Neural cell (in vitro differentiated cells): Measurements from ENCODE around the gene NTSR2. TPM values are rescaled to one million over a fixed set of nuclear protein-coding genes. Genes with fewer than 3 reads are reported as not detected.

ENCODE experiments used
- H2AFZ ChIP-seq: fragments of 200-600, 300-800 bp; sonication (generic), shearing (Covaris generic); 2 replicates; pipeline ENCODE4 v1.6.0; 2014; ENCODE audit warnings: low read depth, mild to moderate bottlenecking, antibody characterized with exemption, low read length, moderate library complexity
- H3F3A ChIP-seq: fragments of 200-600 bp; shearing (Covaris generic); 2 replicates; pipeline ENCODE4 v1.6.1; 2016; ENCODE audit warnings: mild to moderate bottlenecking, moderate library complexity, mixed read lengths, antibody characterized with exemption, low read length; ENCODE audit not compliant: insufficient read depth, poor library complexity, severe bottlenecking
- H3K27ac ChIP-seq: fragments of 200-600, 300-800 bp; sonication (generic), shearing (Covaris generic); 2 replicates; pipeline ENCODE4 v1.5.1; 2014; ENCODE audit warnings: mild to moderate bottlenecking, low read length, moderate library complexity
- H3K27me3 ChIP-seq: fragments of 300-800, 200-600 bp; sonication (generic), shearing (Covaris generic); 2 replicates; pipeline ENCODE4 v1.6.0; 2014; ENCODE audit warnings: mild to moderate bottlenecking, low read depth, low read length, moderate library complexity; ENCODE audit not compliant: insufficient read depth
- H3K36me3 ChIP-seq: fragments of 300-800, 200-600 bp; sonication (generic), shearing (Covaris generic); 2 replicates; pipeline ENCODE4 v1.5.1; 2014; ENCODE audit warnings: mild to moderate bottlenecking, antibody characterized with exemption, low read length, moderate library complexity; ENCODE audit not compliant: insufficient read depth
- H3K4me2 ChIP-seq: fragments of 300-800, 200-600 bp; sonication (generic), shearing (Covaris generic); 2 replicates; pipeline ENCODE4 v1.6.0; 2014; ENCODE audit warnings: mild to moderate bottlenecking, low read length
- H3K4me3 ChIP-seq: fragments of 300-800, 200-600 bp; sonication (generic), shearing (Covaris generic); 2 replicates; pipeline ENCODE4 v1.5.1; 2014; ENCODE audit warnings: mild to moderate bottlenecking, low read length, moderate library complexity
- H3K79me2 ChIP-seq: fragments of 200-600 bp; shearing (Covaris generic); replicated peaks from 2 replicates; pipeline ENCODE4 v1.6.0; 2014; ENCODE audit warnings: mild to moderate bottlenecking, low read length, moderate library complexity; ENCODE audit not compliant: insufficient read depth
- H3K9ac ChIP-seq: fragments of 300-800, 200-600 bp; sonication (generic), shearing (Covaris generic); 2 replicates; pipeline ENCODE4 v1.6.1; 2016; ENCODE audit warnings: mild to moderate bottlenecking, low read length, mixed read lengths
- H3K9me2 ChIP-seq: fragments of 200-600 bp; shearing (Covaris generic); 2 replicates; pipeline ENCODE4 v1.6.1; 2016; ENCODE audit warnings: mild to moderate bottlenecking, low read length, mixed read lengths; ENCODE audit not compliant: insufficient read depth
- H3K9me3 ChIP-seq: fragments of 200-600, 300-800 bp; sonication (generic), shearing (Covaris generic); 2 replicates; pipeline ENCODE4 v1.6.1; 2016; ENCODE audit warnings: mild to moderate bottlenecking, mixed run types, low read length, moderate library complexity, mixed read lengths
- H4K20me1 ChIP-seq: fragments of 200-600 bp; shearing (Covaris generic); 2 replicates; pipeline ENCODE4 v1.6.1; 2016; ENCODE audit warnings: mild to moderate bottlenecking, mixed run types; ENCODE audit not compliant: insufficient read depth
- EP300 ChIP-seq: fragments of 450-650 bp; conservative IDR thresholded peaks from 2 replicates; pipeline ENCODE4 v1.6.1; 2014; ENCODE audit warnings: antibody characterized with exemption, mild to moderate bottlenecking, moderate library complexity; ENCODE audit not compliant: poor library complexity, severe bottlenecking
- EZH2 ChIP-seq: fragments of 200-600, 300-800 bp; shearing (Covaris generic), sonication (generic); IDR thresholded peaks from 2 replicates; pipeline ENCODE4 v1.6.1; 2014; ENCODE audit warnings: antibody characterized with exemption, low read length, borderline replicate concordance, mild to moderate bottlenecking; ENCODE audit not compliant: insufficient read depth, poor library complexity, severe bottlenecking
- MXI1 ChIP-seq: fragments of 450-650 bp; conservative IDR thresholded peaks from 2 replicates; pipeline ENCODE4 v1.6.1; 2014; ENCODE audit warnings: antibody characterized with exemption, mild to moderate bottlenecking; ENCODE audit not compliant: poor library complexity, severe bottlenecking
- POLR2AphosphoS5 ChIP-seq: IDR thresholded peaks from 2 replicates; pipeline ENCODE4 v1.6.1; 2012
- REST ChIP-seq: IDR thresholded peaks from 2 replicates; pipeline ENCODE4 v1.6.1; 2012; ENCODE audit warnings: borderline replicate concordance
- SMC3 ChIP-seq: fragments of 450-650 bp; conservative IDR thresholded peaks from 2 replicates; pipeline ENCODE4 v1.6.1; 2014; ENCODE audit warnings: antibody characterized with exemption, mild to moderate bottlenecking, moderate library complexity; ENCODE audit not compliant: poor library complexity
- TAF1 ChIP-seq: IDR thresholded peaks from 2 replicates; pipeline ENCODE4 v1.6.1; 2012; ENCODE audit warnings: low read depth
- polyA plus RNA-seq: library from polyadenylated mRNA; depleted of rRNA; stranded (reverse); fragments of >200 nt; gene quantifications from 2 replicates; pipeline ENCODE4 v1.2.3, GENCODE V29; 2014
- TF ChIP-seq, protein P1 (sequence below): fragments of 450-650 bp; IDR thresholded peaks from 2 replicates; pipeline ENCODE4 v1.5.1; 2014; ENCODE audit warnings: antibody characterized with exemption, mild to moderate bottlenecking, moderate library complexity; ENCODE audit not compliant: poor library complexity, severe bottlenecking

The NTSR2 gene
- polyA plus RNA-seq, 1 donor from 2014 or later: not detected

DNA sequence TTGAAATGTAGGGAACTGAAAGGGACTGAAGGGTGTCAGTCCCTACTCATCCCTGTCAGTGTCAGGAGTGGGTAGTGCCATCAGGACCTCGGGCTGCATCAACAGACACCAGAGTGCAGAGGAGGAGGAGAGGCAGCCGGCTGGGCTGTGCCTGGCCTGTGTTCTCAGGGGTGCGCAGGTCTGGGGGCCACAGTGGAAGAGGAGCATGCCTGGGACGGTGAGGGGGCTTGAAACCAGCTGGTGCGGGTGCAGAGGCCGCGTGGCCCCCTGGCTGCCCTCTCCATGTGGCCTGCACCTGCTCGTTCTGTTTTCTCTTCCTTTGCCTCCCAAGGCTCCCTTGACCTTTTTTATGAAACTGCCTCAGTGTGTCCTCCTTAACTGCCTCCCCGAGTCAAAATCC lies 41.3 kb downstream of the NTSR2 start:
- H3K79me2 ChIP-seq: no peaks in the 10 kb centered on the region
- H2AFZ ChIP-seq: no peak overlapping the region
- no peaks in the 10 kb centered on the region for H3K27me3 ChIP-seq
- H4K20me1 ChIP-seq: no peaks in the 10 kb centered on the region
- no peak overlapping the region for H3K4me3 ChIP-seq
- no peaks in the 10 kb centered on the region for H3F3A ChIP-seq
- no peak for TF ChIP-seq TAF1
- no peak for TF ChIP-seq POLR2AphosphoS5
- TF ChIP-seq EP300: no peak
- no peak for TF ChIP-seq MXI1
- TF ChIP-seq, protein P1, sequence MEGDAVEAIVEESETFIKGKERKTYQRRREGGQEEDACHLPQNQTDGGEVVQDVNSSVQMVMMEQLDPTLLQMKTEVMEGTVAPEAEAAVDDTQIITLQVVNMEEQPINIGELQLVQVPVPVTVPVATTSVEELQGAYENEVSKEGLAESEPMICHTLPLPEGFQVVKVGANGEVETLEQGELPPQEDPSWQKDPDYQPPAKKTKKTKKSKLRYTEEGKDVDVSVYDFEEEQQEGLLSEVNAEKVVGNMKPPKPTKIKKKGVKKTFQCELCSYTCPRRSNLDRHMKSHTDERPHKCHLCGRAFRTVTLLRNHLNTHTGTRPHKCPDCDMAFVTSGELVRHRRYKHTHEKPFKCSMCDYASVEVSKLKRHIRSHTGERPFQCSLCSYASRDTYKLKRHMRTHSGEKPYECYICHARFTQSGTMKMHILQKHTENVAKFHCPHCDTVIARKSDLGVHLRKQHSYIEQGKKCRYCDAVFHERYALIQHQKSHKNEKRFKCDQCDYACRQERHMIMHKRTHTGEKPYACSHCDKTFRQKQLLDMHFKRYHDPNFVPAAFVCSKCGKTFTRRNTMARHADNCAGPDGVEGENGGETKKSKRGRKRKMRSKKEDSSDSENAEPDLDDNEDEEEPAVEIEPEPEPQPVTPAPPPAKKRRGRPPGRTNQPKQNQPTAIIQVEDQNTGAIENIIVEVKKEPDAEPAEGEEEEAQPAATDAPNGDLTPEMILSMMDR: no peak
- no peak for TF ChIP-seq REST
- TF ChIP-seq EZH2: no peak
- no peak overlapping the region for H3K9ac ChIP-seq
- H3K27ac ChIP-seq: no peak overlapping the region
- H3K36me3 ChIP-seq: peaks cover 12% of the 10 kb centered on the region
- H3K9me3 ChIP-seq: no peaks in the 10 kb centered on the region
- no peak overlapping the region for H3K4me2 ChIP-seq
- H3K9me2 ChIP-seq: no peaks in the 10 kb centered on the region

GRCh38 chr2:11625671-11626070 lies 44.3 kb downstream of the NTSR2 start:
- peaks cover 4% of the 10 kb centered on the region for H3K36me3 ChIP-seq
- H3K27me3 ChIP-seq: no peaks in the 10 kb centered on the region
- H3K9ac ChIP-seq: no peak overlapping the region
- no peaks in the 10 kb centered on the region for H3F3A ChIP-seq
- no peaks in the 10 kb centered on the region for H3K9me3 ChIP-seq
- TF ChIP-seq SMC3 (no peak), TAF1 (no peak), REST (no peak), EZH2 (no peak), MXI1 (no peak)
- TF ChIP-seq, protein P1: no peak
- no peaks in the 10 kb centered on the region for H4K20me1 ChIP-seq
- no peak overlapping the region for H3K27ac ChIP-seq
- no peak overlapping the region for H3K4me2 ChIP-seq
- H3K9me2 ChIP-seq: no peaks in the 10 kb centered on the region
- H3K79me2 ChIP-seq: no peaks in the 10 kb centered on the region
- no peak overlapping the region for H2AFZ ChIP-seq
- no peak overlapping the region for H3K4me3 ChIP-seq
